ENCODE data around the gene CAMSAP2.

GRCh38 chr1:200739702-200740570 is 1.2 kb downstream of the CAMSAP2 start:
- TF ChIP-seq CTCF (IDR thresholded peaks at IDR 0.05; ENCODE audit: control extremely low read depth in 1 of 3, insufficient read depth in 1 of 3, low read depth in 1 of 3, low read length in 3 of 3) (no peak), SP2 (IDR thresholded peaks at IDR 0.05; ENCODE audit: low read length) (no peak)
